Left renal cortex interstitium (tissue), 4 donors: ENCODE measurements around the gene TPD52L1. TPM values are rescaled to one million over a fixed set of nuclear protein-coding genes. Genes with fewer than 3 reads are reported as not detected.
"Not testable (repeated sequence)": the region's sequence is repeated elsewhere in the genome, so short reads cannot be mapped to it uniquely, and the experiment has no call there.

ENCODE experiments used
- DNase-seq, 4 donors: peaks; one replicate each; pipeline ENCODE4 v3.0.0-alpha.2; 2013; ENCODE audit warnings: low read depth in 4 of 4, low spot score in 2 of 4, missing footprints in 1 of 4
- polyA plus RNA-seq, 4 donors: library from polyadenylated mRNA; unstranded; fragments of 120-200 nt; gene quantifications; one replicate each; pipeline ENCODE4 v1.2.1, GENCODE V29; 2013; ENCODE audit not compliant: insufficient read length in 4 of 4

The TPD52L1 gene
- polyA plus RNA-seq, 4 donors, result 77.5 to 116 (median 97.5) TPM

DNA sequence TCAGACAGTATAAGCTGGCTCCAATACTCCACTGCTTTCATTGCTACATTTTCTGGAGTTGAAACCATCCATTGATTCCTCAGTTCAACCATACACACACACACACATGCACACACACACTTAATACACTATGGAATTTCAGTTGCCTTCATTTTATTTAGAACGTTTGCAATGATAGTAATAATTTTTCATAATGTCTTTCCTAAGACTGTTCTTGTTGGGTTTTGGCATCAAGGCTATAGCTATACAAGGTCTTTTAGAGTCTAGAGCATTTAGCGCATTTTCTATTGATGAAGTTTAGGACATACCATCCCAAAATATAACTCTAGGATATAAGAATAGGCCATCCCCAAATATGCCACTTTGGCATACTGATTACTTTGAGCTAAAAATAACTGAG is 15.5 kb upstream of the TPD52L1 start:
- no peak for DNase-seq

DNA sequence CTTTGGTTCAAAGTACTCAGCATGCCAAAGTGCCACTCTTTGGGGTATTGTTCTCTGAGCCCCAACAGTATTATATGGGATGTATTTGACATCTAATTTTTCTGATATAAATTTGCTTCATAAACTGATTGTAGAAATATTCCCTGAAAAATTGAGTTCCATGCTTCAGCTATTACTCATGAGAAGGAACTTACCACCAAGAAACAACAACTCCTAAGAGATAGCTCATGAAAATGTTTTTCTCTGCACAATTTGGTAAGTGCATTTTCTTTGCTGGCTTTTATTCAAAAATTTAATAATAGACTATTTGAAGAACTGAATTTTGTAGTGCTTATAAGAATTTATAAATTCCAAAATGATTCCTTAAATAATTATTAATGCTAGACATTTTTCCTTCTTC is 12.8 kb upstream of the TPD52L1 start:
- DNase-seq, result no peak

DNA sequence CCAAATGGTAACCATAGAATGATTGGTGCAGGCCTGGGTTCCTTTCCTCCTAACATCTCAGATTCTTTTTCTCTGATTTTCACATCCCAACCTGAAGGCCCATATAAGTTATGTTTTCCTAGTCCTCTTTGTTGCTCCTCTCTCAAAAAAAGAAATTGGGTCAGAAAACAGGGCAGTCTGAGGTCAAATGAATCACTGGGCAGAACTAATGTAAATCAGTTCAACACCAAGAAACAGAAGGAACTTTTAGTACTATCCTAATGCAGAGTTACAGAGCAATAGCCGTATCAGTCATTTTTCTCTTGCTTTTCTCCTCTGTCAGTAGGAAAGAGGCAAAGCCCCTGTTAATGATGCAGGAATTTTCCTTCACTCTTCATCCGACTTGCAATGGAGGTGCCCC is 11.0 kb upstream of the TPD52L1 start:
- DNase-seq, result no peak

DNA sequence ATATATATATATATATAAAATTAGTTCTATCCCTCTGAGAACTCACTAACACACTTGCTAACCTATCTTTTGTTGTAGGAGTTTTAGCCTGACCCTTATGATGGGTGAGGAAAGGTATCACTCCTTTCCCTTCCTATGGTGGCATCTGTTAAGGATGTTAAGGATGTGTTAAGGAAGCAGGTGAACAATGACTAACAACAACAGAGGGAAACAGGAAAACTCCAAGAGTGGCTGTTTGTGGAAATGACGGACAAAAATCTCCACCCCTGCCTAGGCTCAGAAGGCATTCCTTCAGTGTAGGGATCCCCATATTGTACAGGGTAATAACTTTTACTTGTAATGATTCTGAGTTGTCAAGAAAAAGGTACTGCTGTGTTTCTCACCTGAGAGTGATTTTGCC is 8.8 kb upstream of the TPD52L1 start:
- DNase-seq, result no peak

DNA sequence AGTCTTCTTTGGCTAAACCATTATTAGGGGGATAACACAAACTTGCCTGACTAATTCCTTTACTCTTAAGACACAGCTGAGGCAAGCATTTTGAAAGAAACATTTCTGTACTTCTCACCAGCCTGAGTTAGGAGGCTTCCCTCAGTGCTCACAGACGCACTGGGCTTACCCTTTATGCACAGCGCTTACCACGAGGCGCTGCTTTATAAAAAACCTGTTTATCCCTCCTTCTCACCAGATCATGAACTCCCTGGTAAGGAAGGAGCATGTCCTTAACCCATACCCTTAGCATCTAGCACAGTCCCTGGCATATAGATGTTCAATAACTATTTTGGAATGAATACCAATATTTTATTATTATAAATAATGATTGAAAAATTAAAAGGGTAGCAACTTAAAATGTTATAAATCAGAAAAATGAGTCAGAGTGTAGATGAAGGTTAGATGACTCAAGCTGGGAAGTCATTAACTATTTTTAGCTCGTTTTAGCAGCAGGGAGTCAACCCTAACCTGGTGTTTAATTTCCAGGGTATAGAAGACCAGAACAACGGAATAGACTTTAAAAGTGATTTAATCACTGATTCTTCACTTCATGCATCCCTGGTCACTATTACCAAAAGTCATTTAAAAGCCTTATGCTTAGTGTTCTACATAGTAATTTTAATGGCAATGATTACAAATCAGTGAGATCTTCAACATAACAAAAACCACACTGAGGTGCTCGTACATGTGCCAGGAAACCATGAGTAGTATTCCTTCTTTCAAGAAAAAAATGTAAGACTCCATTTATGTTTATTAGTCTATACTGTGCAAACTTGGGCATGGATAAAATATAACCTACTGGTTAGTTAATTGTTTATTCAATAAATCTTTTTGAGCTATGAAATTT is 4.1 kb upstream of the TPD52L1 start:
- DNase-seq, result no peak

DNA sequence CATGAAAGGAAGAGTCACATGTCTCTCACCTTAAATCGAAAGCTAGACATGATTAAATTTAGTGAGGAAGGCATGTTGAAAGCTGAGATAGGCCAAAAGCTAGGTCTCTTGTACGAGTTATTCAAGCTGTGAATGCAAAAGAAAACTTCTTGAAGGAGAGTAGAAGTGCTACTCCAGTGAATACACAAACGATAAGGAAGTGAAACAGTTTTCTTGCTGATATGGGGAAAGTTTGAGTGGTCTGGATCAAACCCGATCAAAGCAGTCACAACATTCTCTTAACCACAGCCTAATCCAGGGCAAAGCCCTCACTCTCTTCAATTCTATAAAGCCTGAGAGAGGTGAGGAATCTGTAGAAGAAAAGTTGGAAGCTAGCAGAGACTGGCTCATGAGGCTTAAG is 1.9 kb upstream of the TPD52L1 start:
- DNase-seq, result no peak

DNA sequence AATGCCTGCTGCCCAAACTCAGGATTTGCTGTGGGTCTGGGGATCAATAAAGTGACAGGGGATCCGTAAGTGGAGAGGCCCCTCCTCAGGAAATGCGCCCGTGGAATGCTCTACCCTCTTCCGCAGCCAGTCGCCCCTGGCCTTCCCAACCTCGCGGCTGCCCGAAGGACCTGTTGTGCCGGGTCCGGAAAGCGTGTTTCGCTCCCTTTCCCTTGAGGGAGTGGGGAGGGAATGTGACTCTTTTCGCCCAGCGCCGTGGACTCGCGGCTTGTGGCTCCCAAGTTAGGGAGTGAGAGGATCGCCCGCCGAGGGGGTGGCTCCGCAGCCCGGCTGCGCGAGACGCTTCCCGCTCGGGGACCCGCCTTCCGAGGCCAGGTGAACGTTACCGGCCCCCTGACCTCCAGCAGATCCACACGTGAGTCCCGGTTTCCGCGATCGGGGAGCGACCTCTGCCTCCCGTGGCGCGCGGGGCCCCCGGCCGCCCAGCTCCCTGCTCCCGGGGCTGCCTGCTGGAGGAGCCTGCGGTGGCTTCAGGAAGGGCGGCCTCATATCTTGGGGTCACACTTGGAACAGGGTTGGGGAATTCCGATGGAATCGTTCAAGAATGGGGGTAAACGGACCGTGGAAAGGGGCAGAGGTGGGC is 666 bp downstream of the TPD52L1 start:
- no peak for DNase-seq

DNA sequence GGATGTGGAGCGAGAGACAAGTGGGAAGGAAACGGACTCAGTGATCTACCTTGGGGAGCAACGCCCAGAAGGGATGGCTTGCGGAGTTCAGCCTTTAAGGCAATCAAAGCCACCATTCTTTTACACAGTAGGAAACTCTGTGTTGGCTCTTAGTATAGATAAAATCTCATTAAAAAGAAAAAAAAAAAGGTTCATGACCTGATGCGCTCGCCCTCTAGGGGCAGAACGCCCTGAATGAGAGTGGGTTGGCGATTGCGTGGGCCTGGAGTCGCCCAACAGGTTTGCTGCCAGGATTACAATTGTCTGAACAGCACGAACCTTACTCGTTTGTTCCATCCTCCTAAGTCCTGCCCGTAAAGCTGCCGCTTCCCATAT is 1.2 kb downstream of the TPD52L1 start:
- DNase-seq, result no peak

DNA sequence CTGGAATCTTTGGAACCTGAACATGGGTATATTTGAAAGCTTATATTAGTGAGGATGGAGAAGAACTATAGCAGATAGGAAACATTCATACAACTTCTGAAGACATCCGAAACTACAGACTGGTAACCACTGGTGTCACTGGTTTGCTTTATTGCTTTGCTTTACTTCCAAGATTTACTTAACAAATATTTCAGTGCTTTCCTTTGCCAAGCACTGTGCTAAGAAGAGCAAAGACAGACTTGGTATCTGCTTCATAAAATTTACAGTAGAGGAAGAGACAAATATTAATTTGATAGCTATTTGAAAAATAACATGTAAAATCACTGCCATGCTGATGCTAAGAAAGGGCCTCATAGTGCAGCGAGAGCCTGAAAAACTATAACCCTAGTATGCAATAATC is 1.8 kb downstream of the TPD52L1 start:
- DNase-seq, result no peak

DNA sequence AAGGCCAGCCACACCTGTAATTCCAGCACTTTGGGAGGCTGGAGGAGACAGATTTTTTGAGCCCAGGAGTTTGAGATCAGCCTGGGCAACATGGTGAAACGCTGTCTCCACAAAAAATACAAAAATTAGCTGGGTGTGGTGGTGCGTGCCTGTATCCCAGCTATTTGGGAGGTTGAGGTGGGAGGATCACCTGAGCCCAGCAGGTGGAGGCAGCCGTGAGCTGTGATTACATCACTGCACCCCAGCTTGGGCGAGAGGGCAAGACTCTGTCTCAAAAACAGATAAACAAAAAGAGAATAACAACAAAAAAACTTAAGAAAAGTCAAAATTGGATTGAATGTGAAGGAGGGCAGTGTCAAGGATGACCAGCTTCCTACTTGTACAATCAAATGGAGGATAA is 2.9 kb downstream of the TPD52L1 start:
- no peak for DNase-seq

DNA sequence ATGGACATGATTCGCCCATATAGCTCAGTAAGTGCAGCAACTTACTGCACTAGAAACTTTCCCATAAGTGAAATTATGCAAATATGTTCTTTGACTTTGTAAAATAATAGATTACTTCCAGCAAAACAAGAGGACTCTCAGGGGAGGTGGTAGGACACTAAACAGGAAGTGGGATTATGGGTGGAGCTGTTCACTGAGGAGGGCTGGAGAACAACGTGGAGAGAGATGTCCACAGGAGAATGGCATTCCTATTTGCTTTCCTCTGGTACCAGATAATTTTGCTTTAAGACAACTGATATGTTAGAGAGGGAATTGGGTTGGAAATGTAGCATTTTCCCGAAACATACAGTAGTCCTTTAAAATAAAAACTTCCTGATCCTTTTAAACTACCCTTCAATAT is 3.7 kb downstream of the TPD52L1 start:
- DNase-seq, result no peak

DNA sequence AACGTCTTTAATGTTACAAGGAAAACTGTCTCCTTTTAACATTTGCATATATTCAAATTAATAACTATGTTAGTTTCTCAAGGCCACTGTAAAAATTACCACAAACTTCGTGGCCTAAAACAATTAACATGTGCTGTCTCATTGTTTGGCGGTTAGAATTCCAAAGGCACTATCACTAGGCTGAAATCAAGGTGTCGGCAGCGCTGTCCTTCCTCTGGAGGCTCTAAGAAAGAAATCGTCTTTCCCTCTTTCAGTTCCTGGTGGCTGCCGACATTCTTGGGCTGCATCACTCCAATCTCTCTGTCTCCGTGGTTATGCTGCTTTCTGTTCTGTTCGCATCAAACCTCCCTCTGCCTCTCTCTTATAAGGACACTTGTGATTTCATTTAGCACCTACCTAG is 4.2 kb downstream of the TPD52L1 start:
- no peak for DNase-seq

DNA sequence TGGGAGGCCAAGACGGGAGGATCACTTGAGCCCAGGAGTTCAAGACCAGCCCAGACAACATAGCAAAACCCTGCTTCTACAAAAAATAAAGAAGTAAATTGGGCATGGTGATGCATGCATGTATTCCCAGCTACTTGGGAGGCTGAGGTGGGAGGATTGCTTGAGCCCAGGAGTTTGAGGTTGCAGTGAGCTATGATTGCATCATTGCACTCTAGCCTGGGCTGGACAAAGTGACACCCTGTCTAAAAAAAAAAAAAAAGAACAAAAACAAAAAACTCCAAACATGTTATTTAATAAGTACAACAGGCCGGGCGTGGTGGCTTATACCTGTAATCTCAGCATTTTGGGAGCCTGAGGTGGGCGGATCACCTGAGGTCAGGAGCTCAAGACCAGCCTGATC is 9.8 kb downstream of the TPD52L1 start:
- not testable (repeated sequence) for DNase-seq

DNA sequence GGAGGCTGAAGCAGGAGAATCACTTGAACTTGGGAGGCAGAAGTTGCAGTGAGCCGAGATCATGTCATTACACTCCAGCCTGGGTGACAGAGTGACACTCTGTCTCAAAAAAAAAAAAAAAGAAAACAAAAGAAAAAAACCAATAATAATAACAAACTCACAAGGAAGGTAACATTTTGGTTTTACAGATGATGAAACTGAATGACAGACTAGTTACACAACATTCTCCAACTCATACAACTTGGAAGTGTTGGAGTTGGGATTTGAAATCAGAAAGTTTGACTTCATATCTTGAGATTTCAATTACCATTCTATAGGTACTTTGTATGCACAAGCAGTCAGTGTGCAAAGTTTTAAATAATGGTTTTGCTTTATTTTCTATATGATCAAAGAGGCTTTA is 10.2 kb downstream of the TPD52L1 start:
- DNase-seq, result no peak

DNA sequence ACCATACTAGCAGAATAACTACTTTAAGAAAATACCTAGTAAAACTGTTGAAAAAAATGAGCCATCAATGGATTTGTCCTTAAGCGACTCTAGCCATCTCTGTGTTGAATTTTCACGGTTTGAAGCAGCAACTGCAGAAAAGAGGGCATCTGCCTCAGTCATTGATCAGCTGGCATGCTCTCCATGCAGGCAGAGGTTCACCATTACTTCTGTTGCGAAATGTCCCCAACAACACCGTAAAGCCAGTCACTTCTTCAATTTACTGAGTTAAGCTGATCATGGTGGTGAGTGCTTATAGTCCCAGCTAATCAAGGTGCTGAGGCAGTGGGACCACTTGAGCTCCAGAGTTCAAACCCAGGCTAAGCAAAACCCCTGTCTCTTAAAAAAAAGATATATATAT is 11.1 kb downstream of the TPD52L1 start:
- no peak for DNase-seq

DNA sequence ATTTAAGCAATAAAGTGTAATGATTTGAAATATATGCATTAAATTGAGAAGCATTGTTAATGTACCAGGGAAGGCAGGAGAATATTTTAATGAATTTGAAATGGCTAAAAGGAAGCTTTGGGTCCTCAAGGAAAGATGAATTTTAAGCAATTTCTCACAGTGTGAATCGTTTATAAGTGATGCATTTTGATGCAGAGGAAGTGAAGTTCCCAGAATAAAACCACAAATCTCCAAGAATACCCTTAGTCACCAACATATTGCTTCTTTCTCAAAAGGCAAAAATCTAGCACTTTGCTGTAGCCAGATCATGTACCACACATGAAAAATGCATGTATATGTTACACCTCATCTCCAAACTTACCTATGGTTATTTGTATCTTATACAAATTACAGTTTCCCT is 11.7 kb downstream of the TPD52L1 start:
- no peak for DNase-seq

DNA sequence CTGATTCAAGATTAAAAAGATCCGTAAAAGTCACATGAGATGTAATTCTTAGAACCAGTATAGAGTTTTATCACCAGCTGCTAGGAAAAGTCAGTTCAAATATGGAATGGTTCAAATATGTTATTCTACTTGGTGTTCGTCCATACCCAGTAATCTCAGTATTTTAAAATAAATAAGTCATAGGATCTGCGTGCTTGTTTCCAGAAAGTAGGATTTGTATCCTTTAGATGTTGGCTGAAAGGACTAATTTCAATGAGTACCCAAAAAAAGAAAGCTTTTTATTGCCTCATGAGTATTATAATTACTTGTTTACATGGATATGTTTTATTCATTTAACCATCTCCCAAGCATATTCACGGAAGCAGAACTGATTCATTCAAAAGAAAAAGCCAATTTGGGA is 12.2 kb downstream of the TPD52L1 start:
- DNase-seq, result no peak

DNA sequence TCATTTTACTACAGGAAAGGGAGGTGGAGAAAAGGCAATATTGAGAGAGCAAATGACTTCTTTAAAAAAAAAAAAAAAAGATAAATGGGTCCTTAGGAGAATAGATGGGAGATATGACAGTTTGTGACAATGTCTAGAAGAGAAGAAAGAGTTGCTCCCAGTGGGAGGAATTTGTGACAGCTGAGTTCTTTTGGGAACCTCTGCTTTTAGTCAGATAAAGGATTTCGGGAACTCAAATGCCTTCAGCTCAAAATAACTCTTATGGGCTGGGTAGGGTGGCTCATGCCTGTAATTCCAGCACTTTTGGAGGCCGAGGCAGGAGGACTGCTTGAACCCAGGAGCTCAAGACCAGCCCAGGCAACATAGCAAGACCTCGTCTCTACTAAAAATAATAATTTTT is 13.1 kb downstream of the TPD52L1 start:
- no peak for DNase-seq

DNA sequence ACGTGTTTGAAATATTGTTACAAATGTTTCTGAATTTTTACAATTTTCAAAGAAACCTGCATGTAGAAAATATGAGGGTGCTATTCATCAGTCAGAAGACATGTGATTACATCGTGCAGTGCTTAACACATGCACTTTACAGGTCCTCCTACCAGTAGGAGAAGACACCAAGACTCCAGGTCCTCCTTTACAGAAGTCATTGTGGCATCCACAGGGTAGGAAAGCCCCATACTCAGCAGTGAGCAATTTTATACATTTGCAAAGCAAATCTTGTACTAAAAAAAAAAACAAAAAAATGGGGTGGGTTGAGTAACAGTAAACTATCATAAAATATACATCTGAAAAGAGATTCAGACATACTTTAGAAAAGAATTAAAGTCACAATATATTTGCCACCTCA is 14.0 kb downstream of the TPD52L1 start:
- DNase-seq, result no peak

DNA sequence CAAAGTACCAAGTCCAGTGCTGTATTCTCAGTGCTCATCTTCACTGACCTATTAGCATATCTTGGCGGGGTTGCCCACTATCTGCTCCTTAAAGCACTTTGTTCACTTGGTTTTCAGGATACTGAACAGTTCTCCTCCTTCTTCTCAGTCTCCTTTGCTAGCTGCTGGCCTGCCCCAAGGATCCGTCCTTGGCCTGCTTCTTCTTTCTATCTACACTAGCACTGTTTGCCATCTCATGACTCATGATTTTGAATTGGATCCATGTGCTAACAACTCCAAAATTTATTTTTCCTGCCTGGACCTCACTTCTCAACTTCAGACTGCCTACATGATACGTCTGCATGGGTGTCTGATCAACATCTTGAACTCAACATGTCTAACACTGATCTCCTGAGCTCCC is 15.5 kb downstream of the TPD52L1 start:
- DNase-seq, result no peak

DNA sequence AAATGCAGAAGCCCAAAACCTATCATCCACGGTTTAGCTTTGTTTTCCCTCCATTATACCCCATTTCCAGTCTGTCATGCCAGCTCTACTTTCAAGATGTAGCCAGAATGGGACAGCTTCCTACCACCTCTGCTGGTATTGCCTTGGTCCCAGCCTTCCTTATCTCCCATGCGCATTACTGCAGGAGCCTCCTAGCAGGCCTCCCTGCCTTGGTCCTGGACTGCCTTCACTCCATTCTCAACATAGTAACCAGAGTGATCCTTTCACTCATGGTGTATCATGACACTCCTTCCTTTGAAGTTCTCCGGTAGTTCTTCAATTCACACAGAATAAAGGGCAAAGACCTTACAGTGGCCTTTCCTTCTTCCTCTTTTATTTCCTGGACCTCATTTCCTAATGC is 15.9 kb downstream of the TPD52L1 start:
- DNase-seq, result no peak

DNA sequence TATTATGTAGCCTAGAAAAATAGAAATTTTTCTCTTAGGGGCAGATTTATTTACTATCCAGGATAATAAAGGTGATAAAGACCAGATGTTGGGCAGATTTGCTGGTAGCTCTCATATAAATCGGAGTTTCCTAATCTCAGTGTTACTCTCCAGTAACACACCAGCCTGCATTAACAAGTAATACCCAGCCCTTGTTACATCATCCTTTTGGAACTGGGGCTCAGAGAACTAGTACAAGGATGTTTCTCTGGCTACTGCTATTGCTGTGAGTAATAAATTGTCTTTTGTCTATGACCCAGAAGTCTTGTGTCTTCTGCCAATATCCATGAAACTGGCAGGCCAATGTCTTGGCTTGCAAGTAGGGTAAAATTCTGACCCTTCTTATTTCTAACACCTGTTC is 16.8 kb downstream of the TPD52L1 start:
- no peak for DNase-seq
